Measurements from ENCODE around the gene PANX3. TPM values are rescaled to one million over a fixed set of nuclear protein-coding genes. Genes with fewer than 3 reads are reported as not detected.

The PANX3 gene
- total RNA-seq, 1 donor from 2014 or later = not detected

- peaks cover 70% of the 10 kb centered on the region for H3K36me3 ChIP-seq
- H3K27ac ChIP-seq (replicated peaks) = no peak overlapping the region
- H3K4me3 ChIP-seq = no peak overlapping the region
- no peaks in the 10 kb centered on the region for H3K27me3 ChIP-seq (ENCODE audit: low read depth)
- no peak for TF ChIP-seq CTCF (IDR thresholded peaks at IDR 0.05; ENCODE audit: borderline replicate concordance)
- no peak for DNase-seq
- intact Hi-C loops (cut with micrococcal nuclease) = no loop called here
- no peaks in the 10 kb centered on the region for H3K9me3 ChIP-seq (replicated peaks)
- H3K4me1 ChIP-seq = peaks cover 27% of the 10 kb centered on the region
Measured at GRCh38 chr11:124627546-124627945, 16.3 kb downstream of the PANX3 start.

- H3K9me3 ChIP-seq (replicated peaks) = no peaks in the 10 kb centered on the region
- TF ChIP-seq CTCF (IDR thresholded peaks at IDR 0.05; ENCODE audit: borderline replicate concordance) = no peak
- no peak overlapping the region for H3K4me3 ChIP-seq
- H3K4me1 ChIP-seq = peaks cover 3% of the 10 kb centered on the region
- no peak overlapping the region for H3K27ac ChIP-seq (replicated peaks)
- no peaks in the 10 kb centered on the region for H3K27me3 ChIP-seq (ENCODE audit: low read depth)
- H3K36me3 ChIP-seq = peaks cover 93% of the 10 kb centered on the region
- intact Hi-C loops (cut with micrococcal nuclease) = no loop called here
- DNase-seq = no peak
Measured at GRCh38 chr11:124629961-124630360, 18.7 kb downstream of the PANX3 start.

GRCh38 chr11:124633355-124633754, 22.1 kb downstream of the PANX3 start:
- no peak overlapping the region for H3K4me3 ChIP-seq
- no peaks in the 10 kb centered on the region for H3K27me3 ChIP-seq (ENCODE audit: low read depth)
- H3K36me3 ChIP-seq = peaks cover 95% of the 10 kb centered on the region
- TF ChIP-seq CTCF (IDR thresholded peaks at IDR 0.05; ENCODE audit: borderline replicate concordance) = peak; percentile 16
- no peak for DNase-seq
- no peaks in the 10 kb centered on the region for H3K4me1 ChIP-seq
- H3K9me3 ChIP-seq (replicated peaks) = no peaks in the 10 kb centered on the region
- intact Hi-C loops (cut with micrococcal nuclease) = no loop called here
- no peak overlapping the region for H3K27ac ChIP-seq (replicated peaks)

- no peaks in the 10 kb centered on the region for H3K27me3 ChIP-seq (ENCODE audit: low read depth)
- no peak for DNase-seq
- no peak overlapping the region for H3K4me3 ChIP-seq
- no peaks in the 10 kb centered on the region for H3K4me1 ChIP-seq
- TF ChIP-seq CTCF (IDR thresholded peaks at IDR 0.05; ENCODE audit: borderline replicate concordance) = no peak
- peaks cover 87% of the 10 kb centered on the region for H3K36me3 ChIP-seq
- no peaks in the 10 kb centered on the region for H3K9me3 ChIP-seq (replicated peaks)
- no peak overlapping the region for H3K27ac ChIP-seq (replicated peaks)
- intact Hi-C loops (cut with micrococcal nuclease) = no loop called here
Measured at GRCh38 chr11:124635932-124636331, 24.7 kb downstream of the PANX3 start.

- no peak for TF ChIP-seq CTCF (IDR thresholded peaks at IDR 0.05; ENCODE audit: borderline replicate concordance)
- Histone ChIP-seq H3K4me3 (no peak overlapping the region), H3K4me1 (no peaks in the 10 kb centered on the region), H3K9me3 (replicated peaks) (no peaks in the 10 kb centered on the region), H3K27me3 (ENCODE audit: low read depth) (no peaks in the 10 kb centered on the region), H3K27ac (replicated peaks) (no peak overlapping the region), H3K36me3 (peaks cover 62% of the 10 kb centered on the region)
- intact Hi-C loops (cut with micrococcal nuclease) = no loop called here
- DNase-seq = no peak
Measured at GRCh38 chr11:124638500-124638899, 27.3 kb downstream of the PANX3 start.

GRCh38 chr11:124639186-124639585, 28.0 kb downstream of the PANX3 start:
- Histone ChIP-seq H3K9me3 (replicated peaks) (no peaks in the 10 kb centered on the region), H3K4me3 (no peak overlapping the region), H3K36me3 (peaks cover 55% of the 10 kb centered on the region), H3K27ac (replicated peaks) (no peak overlapping the region), H3K27me3 (ENCODE audit: low read depth) (no peaks in the 10 kb centered on the region), H3K4me1 (peaks cover under 1% of the 10 kb centered on the region)
- no peak for DNase-seq
- intact Hi-C loops (cut with micrococcal nuclease) = no loop called here
- no peak for TF ChIP-seq CTCF (IDR thresholded peaks at IDR 0.05; ENCODE audit: borderline replicate concordance)

Data from left ventricle myocardium inferior (tissue), 1 donor.